ENCODE data around the gene ATP6V1C2. TPM values are rescaled to one million over a fixed set of nuclear protein-coding genes. Genes with fewer than 3 reads are reported as not detected.
A peak's percentile ranks its signal among the peaks of the same experiment; 100 is the strongest.

ATP6V1C2 gene
- total and polyA plus RNA-seq, 11 donors = 0.32 to 2.1 (median 0.48) TPM; not detected in 1

- peaks cover 0 to 11% (median 0%) of the 10 kb centered on the region in 9 donors for H3K36me3 ChIP-seq
- H3K4me1 ChIP-seq = peaks cover 0 to 25% (median 13%) of the 10 kb centered on the region in 12 donors
- ATAC-seq (no peak), DNase-seq (no peak)
- H3K4me3 ChIP-seq = no peak overlapping the region
- intact Hi-C loops (cut with DNase I) = no loop called here
- H3K27ac ChIP-seq = no peak overlapping the region
- no peaks in the 10 kb centered on the region for H3K27me3 ChIP-seq
- 93 to 95% (median 94%) methylated on average over 10 to 12 of the region's 12 CpGs for WGBS, 4 donors
- H3K9me3 ChIP-seq = no peaks in the 10 kb centered on the region
- no peak for TF ChIP-seq POLR2A (IDR thresholded peaks at IDR 0.05)
- no peak for TF ChIP-seq CTCF (IDR thresholded peaks at IDR 0.05)
Observed at GRCh38 chr2:10772201-10772867, 50.9 kb downstream of the ATP6V1C2 start.

- Histone ChIP-seq H3K9me3 (no peaks in the 10 kb centered on the region), H3K4me1 (peaks cover 0 to 25% (median 13%) of the 10 kb centered on the region in 12 donors), H3K4me3 (no peak overlapping the region), H3K27ac (no peak overlapping the region), H3K36me3 (peaks cover 0 to 16% (median 0%) of the 10 kb centered on the region in 9 donors), H3K27me3 (no peaks in the 10 kb centered on the region)
- 80 to 88% (median 82%) methylated on average over 13 of the region's 13 CpGs for WGBS, 4 donors
- no peak for DNase-seq
- TF ChIP-seq POLR2A (IDR thresholded peaks at IDR 0.05) = no peak
- no peak for TF ChIP-seq CTCF (IDR thresholded peaks at IDR 0.05)
- ATAC-seq = no peak
- intact Hi-C loops (cut with DNase I) = no loop called here
Observed at GRCh38 chr2:10772868-10773215, 51.4 kb downstream of the ATP6V1C2 start.

- Histone ChIP-seq H3K9me3 (no peaks in the 10 kb centered on the region), H3K36me3 (peaks cover 0 to 27% (median 5%) of the 10 kb centered on the region in 9 donors), H3K4me3 (no peak overlapping the region), H3K27me3 (no peaks in the 10 kb centered on the region), H3K27ac (peak overlapping the region in 10 of 12 donors; percentile 30 to 86 (median 50)), H3K4me1 (peaks cover 0 to 28% (median 13%) of the 10 kb centered on the region in 12 donors)
- DNase-seq (no peak), ATAC-seq (peak in 3 of 4 donors; percentile 3 to 15 (median 8))
- intact Hi-C loops (cut with DNase I) = no loop called here
- 71 to 78% (median 74%) methylated on average over 6 to 8 of the region's 8 CpGs for WGBS, 4 donors
- TF ChIP-seq CTCF (IDR thresholded peaks at IDR 0.05) (no peak), POLR2A (IDR thresholded peaks at IDR 0.05) (no peak)
Observed at GRCh38 chr2:10773821-10774341, 52.5 kb downstream of the ATP6V1C2 start.

GRCh38 chr2:10774394-10774793, 53.0 kb downstream of the ATP6V1C2 start:
- TF ChIP-seq CTCF (IDR thresholded peaks at IDR 0.05) (no peak), POLR2A (IDR thresholded peaks at IDR 0.05) (no peak)
- Histone ChIP-seq H3K27me3 (no peaks in the 10 kb centered on the region), H3K27ac (peak overlapping the region in 10 of 12 donors; percentile 30 to 86 (median 47)), H3K36me3 (peaks cover 0 to 31% (median 5%) of the 10 kb centered on the region in 9 donors), H3K4me1 (peaks cover 0 to 28% (median 13%) of the 10 kb centered on the region in 12 donors), H3K9me3 (no peaks in the 10 kb centered on the region), H3K4me3 (no peak overlapping the region)
- DNase-seq = peak in 4 of 5 donors; percentile 22 to 89 (median 42)
- peak; percentile 76 to 89 (median 82) for ATAC-seq
- intact Hi-C loops (cut with DNase I) = no loop called here
- 37 to 47% (median 45%) methylated on average over 6 of the region's 6 CpGs for WGBS, 4 donors

Measured in heart left ventricle (tissue), 16 donors.